Measurements from ENCODE around the gene UEVLD. TPM values are rescaled to one million over a fixed set of nuclear protein-coding genes. Genes with fewer than 3 reads are reported as not detected.

UEVLD gene
- total and polyA plus RNA-seq, 7 donors, result 10.5 to 40.3 (median 25.2) TPM

GRCh38 chr11:18533365-18533764 is 55.2 kb downstream of the UEVLD start:
- DNase-seq, result no peak
- intact Hi-C loops (cut with DNase I), result no loop called here
- TF ChIP-seq EP300 (IDR thresholded peaks at IDR 0.05) (no peak), CTCF (IDR thresholded peaks at IDR 0.05) (no peak), POLR2AphosphoS5 (IDR thresholded peaks at IDR 0.05) (no peak), POLR2A (IDR thresholded peaks at IDR 0.05) (no peak)
- no peaks in the 10 kb centered on the region for H3K9me3 ChIP-seq
- H3K36me3 ChIP-seq, result peaks cover 0 to 53% (median 7%) of the 10 kb centered on the region in 4 donors
- no peaks in the 10 kb centered on the region for H3K4me1 ChIP-seq
- no peaks in the 10 kb centered on the region for H3K27me3 ChIP-seq
- 91 to 93% methylated on average over 3 of the region's 3 CpGs for WGBS, 2 donors
- H3K4me3 ChIP-seq, result no peak overlapping the region
- H3K27ac ChIP-seq, result no peak overlapping the region

- TF ChIP-seq EP300 (IDR thresholded peaks at IDR 0.05) (no peak), CTCF (IDR thresholded peaks at IDR 0.05) (no peak), POLR2AphosphoS5 (IDR thresholded peaks at IDR 0.05) (no peak), POLR2A (IDR thresholded peaks at IDR 0.05) (no peak)
- peak overlapping the region; percentile 88 to 95 (median 92) for H3K27ac ChIP-seq
- intact Hi-C loops (cut with DNase I), result loop anchor here (5.0 kb wide), 4 partner anchors 105 to 1175 kb away; partner anchors contain the start of genes NCR3LG1 and SPTY2D1
- no peaks in the 10 kb centered on the region for H3K27me3 ChIP-seq
- no peak for DNase-seq
- H3K9me3 ChIP-seq, result no peaks in the 10 kb centered on the region
- H3K4me1 ChIP-seq, result peaks cover 0 to 27% (median 21%) of the 10 kb centered on the region in 4 donors
- H3K36me3 ChIP-seq, result peaks cover 0 to 15% (median 6%) of the 10 kb centered on the region in 4 donors
- 23 to 44% methylated on average over 5 of the region's 5 CpGs for WGBS, 2 donors
- H3K4me3 ChIP-seq, result peak overlapping the region; percentile 82 to 95 (median 90)
These were observed 61.0 kb downstream of the UEVLD start for GRCh38 chr11:18527512-18527911.

- 0% methylated on average over 57 of the region's 57 CpGs for WGBS, 2 donors
- Histone ChIP-seq H3K4me1 (peaks cover 0 to 27% (median 22%) of the 10 kb centered on the region in 4 donors), H3K9me3 (no peaks in the 10 kb centered on the region), H3K27ac (peak within 1 kb of the TSS; percentile 88 to 95 (median 92)), H3K4me3 (peak within 1 kb of the TSS; percentile 82 to 95 (median 90)), H3K27me3 (no peaks in the 10 kb centered on the region), H3K36me3 (peaks cover 0 to 9% (median 3%) of the 10 kb centered on the region in 4 donors)
- intact Hi-C loops (cut with DNase I), result loop anchor here (1.0 to 5.0 kb wide), 5 partner anchors 106 to 1174 kb away; partner anchors contain the start of genes NCR3LG1 and SPTY2D1
- TF ChIP-seq POLR2A (IDR thresholded peaks at IDR 0.05), result peak; percentile 91 to 93
- TF ChIP-seq POLR2AphosphoS5 (IDR thresholded peaks at IDR 0.05), result peak; percentile 93 to 99 (median 96)
- TF ChIP-seq CTCF (IDR thresholded peaks at IDR 0.05), result no peak
- peak in 1 of 4 donors; percentile 14 for TF ChIP-seq EP300 (IDR thresholded peaks at IDR 0.05)
- peak; percentile 95 for DNase-seq
These were observed 61.8 kb downstream of the UEVLD start, which contains the start of gene TSG101 for GRCh38 chr11:18526521-18527296. TSG101 (minus strand) TSS chr11:18526942; CDS start chr11:18526816, 126 bp downstream.

GRCh38 chr11:18526130-18526520 is 62.4 kb downstream of the UEVLD start:
- H3K9me3 ChIP-seq, result no peaks in the 10 kb centered on the region
- H3K4me1 ChIP-seq, result peaks cover 0 to 27% (median 22%) of the 10 kb centered on the region in 4 donors
- H3K36me3 ChIP-seq, result peaks cover 0 to 5% (median under 1%) of the 10 kb centered on the region in 4 donors
- no peak for DNase-seq
- TF ChIP-seq EP300 (IDR thresholded peaks at IDR 0.05) (no peak), CTCF (IDR thresholded peaks at IDR 0.05) (no peak), POLR2A (IDR thresholded peaks at IDR 0.05) (no peak), POLR2AphosphoS5 (IDR thresholded peaks at IDR 0.05) (no peak)
- H3K27ac ChIP-seq, result peak overlapping the region; percentile 88 to 95 (median 92)
- WGBS, 2 donors, result 1% methylated on average over 8 of the region's 8 CpGs
- peak overlapping the region; percentile 82 to 95 (median 90) for H3K4me3 ChIP-seq
- H3K27me3 ChIP-seq, result no peaks in the 10 kb centered on the region
- intact Hi-C loops (cut with DNase I), result loop anchor here (1.0 to 5.0 kb wide), 5 partner anchors 106 to 1174 kb away; partner anchors contain the start of genes NCR3LG1 and SPTY2D1
